LNCaP clone FGC (cell line): Measurements from ENCODE around the gene KCTD6.

Experiments
- DNase-seq: peaks from one replicate; pipeline ENCODE4 v3.0.0-alpha.2; 2011; ENCODE audit warnings: low read depth
- H3K4me3 ChIP-seq: 2 replicates; pipeline ENCODE4 v1.5.1; 2011; ENCODE audit warnings: mild to moderate bottlenecking, low read depth, low read length, control low read depth
- CTCF ChIP-seq: IDR thresholded peaks from 2 replicates; pipeline ENCODE4 v1.5.1; 2012; ENCODE audit warnings: mild to moderate bottlenecking; ENCODE audit not compliant: control insufficient read depth, insufficient read depth; ENCODE audit errors: extremely low read depth

Gene KCTD6

GRCh38 chr3:58474348-58474911, 17.5 kb upstream of the KCTD6 start:
- TF ChIP-seq CTCF = no peak
- H3K4me3 ChIP-seq = no peak overlapping the region
- DNase-seq = no peak

DNA sequence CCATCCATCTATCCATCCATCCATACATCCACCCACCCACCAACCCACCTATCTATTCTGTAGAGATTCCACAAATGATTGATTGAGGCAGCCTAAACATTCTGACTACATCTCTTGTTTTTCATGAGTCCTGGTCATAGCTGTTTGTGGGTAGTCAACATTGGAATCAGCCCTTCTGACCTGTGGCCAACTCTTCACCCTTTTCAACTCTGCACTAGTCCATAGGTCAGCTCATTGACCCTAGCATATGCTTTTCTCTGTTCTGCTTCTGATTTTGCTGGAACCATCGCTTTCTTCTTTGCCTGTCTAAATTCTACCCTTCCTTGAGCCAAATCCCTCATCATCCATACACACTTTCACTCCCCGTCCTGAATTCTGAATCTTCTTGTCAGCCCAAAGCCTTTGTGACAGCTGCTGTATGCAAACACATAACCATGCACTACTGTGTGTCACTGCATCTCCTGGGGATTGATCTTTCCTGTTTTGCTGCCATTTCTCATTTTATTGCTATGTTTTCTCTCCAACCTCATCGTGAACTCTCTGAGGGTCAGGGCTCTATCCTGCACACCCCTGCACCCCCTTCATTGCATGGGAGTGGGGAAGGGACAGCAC, 16.8 kb upstream of the KCTD6 start:
- DNase-seq = no peak
- no peak for TF ChIP-seq CTCF

GRCh38 chr3:58478781-58479180, 13.1 kb upstream of the KCTD6 start:
- TF ChIP-seq CTCF = no peak
- H3K4me3 ChIP-seq = no peak overlapping the region
- no peak for DNase-seq

More for the DNA sequence above, 16.8 kb upstream of the KCTD6 start:
- H3K4me3 ChIP-seq = no peak overlapping the region

- no peak for DNase-seq
- H3K4me3 ChIP-seq = no peak overlapping the region
- no peak for TF ChIP-seq CTCF
Observed at GRCh38 chr3:58480309-58480708, 11.6 kb upstream of the KCTD6 start.

- no peak overlapping the region for H3K4me3 ChIP-seq
- no peak for TF ChIP-seq CTCF
- no peak for DNase-seq
Observed at GRCh38 chr3:58482917-58483636, 8.8 kb upstream of the KCTD6 start.

DNA sequence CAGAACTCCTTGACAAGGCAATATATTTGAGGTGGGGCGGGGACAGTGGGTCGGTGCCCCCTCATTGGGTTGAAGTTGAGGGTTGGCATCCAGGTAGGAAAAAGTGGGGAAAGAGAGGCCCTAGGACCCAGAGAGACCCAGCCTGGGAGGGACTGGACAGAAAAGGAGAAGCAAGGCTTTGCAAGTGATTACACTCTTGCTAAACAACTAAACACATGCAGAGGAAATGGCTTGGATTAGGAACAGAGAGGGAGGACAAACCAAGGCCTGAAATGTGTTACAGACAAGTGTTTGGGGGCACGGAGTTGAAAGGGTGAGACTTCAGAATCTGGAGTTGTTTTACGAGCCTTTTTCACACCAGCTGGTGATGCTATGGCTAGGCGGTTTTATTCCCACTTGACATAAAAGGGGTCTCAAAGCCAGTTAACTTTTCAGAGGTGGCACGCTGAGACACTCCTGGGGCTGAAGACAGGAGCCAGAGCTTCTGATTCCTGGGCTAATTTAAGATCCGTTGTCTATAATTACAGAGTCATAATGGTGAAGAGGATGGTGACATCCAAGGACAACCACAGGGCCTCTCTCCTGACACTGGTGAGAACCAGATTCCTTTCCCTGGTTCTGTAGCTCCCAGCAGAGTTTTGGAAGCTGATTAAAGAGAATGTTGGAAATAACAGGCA, 7.7 kb upstream of the KCTD6 start:
- no peak for TF ChIP-seq CTCF
- no peak for DNase-seq
- H3K4me3 ChIP-seq = no peak overlapping the region
